Measurements from ENCODE around the gene PNPLA5. TPM values are rescaled to one million over a fixed set of nuclear protein-coding genes. Genes with fewer than 3 reads are reported as not detected.
"Not testable (repeated sequence)": the region's sequence is repeated elsewhere in the genome, so short reads cannot be mapped to it uniquely, and the experiment has no call there.

Gene PNPLA5
- total RNA-seq, 2 experiments from 2014 or later: not detected

- H3K4me3 Mint-ChIP-seq: no peak overlapping the region
- H3K4me1 Mint-ChIP-seq: peaks cover 3% of the 10 kb centered on the region
- H3K9me3 Mint-ChIP-seq (ENCODE audit: low read depth): no peaks in the 10 kb centered on the region
- H3K27ac Mint-ChIP-seq: no peak overlapping the region
- no peaks in the 10 kb centered on the region for H3K36me3 Mint-ChIP-seq
- CTCF ChIA-PET: no interaction called here
- ATAC-seq (no peak), DNase-seq (no peak)
- H3K27me3 Mint-ChIP-seq: peaks cover 18% of the 10 kb centered on the region
Measured at GRCh38 chr22:43919106-43919973, 27.5 kb upstream of the PNPLA5 start.

- Mint-ChIP-seq H3K27ac (no peak overlapping the region), H3K36me3 (no peaks in the 10 kb centered on the region), H3K4me1 (no peaks in the 10 kb centered on the region), H3K27me3 (peaks cover 15% of the 10 kb centered on the region), H3K4me3 (no peak overlapping the region), H3K9me3 (ENCODE audit: low read depth) (no peaks in the 10 kb centered on the region)
- DNase-seq (no peak), ATAC-seq (no peak)
- CTCF ChIA-PET: interaction anchor here (0.7 to 1.1 kb wide), 2 partner anchors 21 to 34 kb away, joined by 3 to 5 read pairs; no protein-coding TSS in a partner anchor
Measured at GRCh38 chr22:43917521-43917920, 25.7 kb upstream of the PNPLA5 start.

GRCh38 chr22:43911351-43911750 lies 19.5 kb upstream of the PNPLA5 start:
- peaks cover 13% of the 10 kb centered on the region for H3K27me3 Mint-ChIP-seq

DNA sequence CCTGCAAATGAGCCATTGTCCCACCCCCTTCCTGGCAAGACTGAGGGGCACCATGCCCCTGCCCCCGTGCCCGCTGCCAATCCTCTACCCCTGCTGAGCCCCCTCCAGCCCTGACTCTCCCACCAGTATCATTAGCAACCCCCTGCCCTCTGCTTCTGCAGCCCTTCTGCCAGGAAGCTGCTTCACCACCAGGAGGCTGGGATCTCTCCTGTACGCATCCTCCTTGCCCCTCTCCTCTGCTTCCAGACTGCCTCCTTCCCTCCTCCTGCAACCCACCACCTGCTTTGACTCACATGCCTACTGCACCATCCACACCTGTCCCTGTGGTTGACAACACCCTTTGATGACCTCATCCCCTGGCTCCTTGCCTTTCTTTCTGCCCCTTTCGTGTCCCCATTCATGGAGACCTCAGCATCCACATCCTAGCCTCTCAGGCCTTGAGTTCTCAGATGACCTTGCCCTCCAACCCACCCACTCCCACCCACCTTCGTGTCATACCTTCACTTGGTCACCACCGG lies 18.4 kb upstream of the PNPLA5 start:
- Mint-ChIP-seq H3K9me3 (ENCODE audit: low read depth) (no peaks in the 10 kb centered on the region), H3K36me3 (no peaks in the 10 kb centered on the region), H3K4me1 (no peaks in the 10 kb centered on the region), H3K27ac (no peak overlapping the region), H3K4me3 (no peak overlapping the region), H3K27me3 (peaks cover 13% of the 10 kb centered on the region)
- CTCF ChIA-PET: interaction anchor here (1.3 kb wide), 1 partner anchor 25 kb away, joined by 3 read pairs; no protein-coding TSS in a partner anchor
- ATAC-seq (no peak), DNase-seq (no peak)

More at GRCh38 chr22:43911351-43911750, 19.5 kb upstream of the PNPLA5 start:
- no peak for ATAC-seq
- Mint-ChIP-seq H3K4me3 (no peak overlapping the region), H3K4me1 (no peaks in the 10 kb centered on the region), H3K36me3 (no peaks in the 10 kb centered on the region), H3K27ac (no peak overlapping the region), H3K9me3 (ENCODE audit: low read depth) (no peaks in the 10 kb centered on the region)
- DNase-seq: no peak
- CTCF ChIA-PET: interaction anchor here (0.6 to 1.5 kb wide), 3 partner anchors 26 to 404 kb away, joined by 3 to 4 read pairs (median 4); no protein-coding TSS in a partner anchor

GRCh38 chr22:43909708-43910107 lies 17.9 kb upstream of the PNPLA5 start:
- CTCF ChIA-PET: no interaction called here
- Mint-ChIP-seq H3K9me3 (ENCODE audit: low read depth) (no peaks in the 10 kb centered on the region), H3K27me3 (peaks cover 13% of the 10 kb centered on the region), H3K4me3 (no peak overlapping the region), H3K4me1 (no peaks in the 10 kb centered on the region), H3K27ac (no peak overlapping the region), H3K36me3 (no peaks in the 10 kb centered on the region)
- DNase-seq (no peak), ATAC-seq (no peak)

DNA sequence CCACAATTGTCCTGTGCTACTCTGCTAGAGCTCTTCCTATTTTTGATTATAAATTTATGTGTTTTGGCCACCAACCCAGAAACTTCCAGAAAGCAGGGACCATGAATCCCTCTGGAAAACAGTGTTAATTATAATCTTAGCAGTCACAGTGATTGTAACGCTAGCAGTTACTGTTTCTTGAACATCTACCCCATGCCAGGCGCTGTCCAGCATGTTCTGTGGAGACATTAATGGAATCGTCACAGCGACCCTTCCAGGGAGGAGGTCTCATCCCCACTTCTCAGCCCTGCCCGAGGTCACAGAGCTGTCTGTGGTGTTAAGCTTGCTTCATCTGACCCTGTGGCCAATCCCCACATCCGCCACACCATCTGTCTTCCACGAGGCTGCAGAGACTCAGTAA lies 13.9 kb upstream of the PNPLA5 start:
- no peaks in the 10 kb centered on the region for H3K4me1 Mint-ChIP-seq
- H3K36me3 Mint-ChIP-seq: no peaks in the 10 kb centered on the region
- ATAC-seq (no peak), DNase-seq (no peak)
- CTCF ChIA-PET: interaction anchor here (0.9 to 1.7 kb wide), 2 partner anchors 21 to 23 kb away, joined by 3 to 4 read pairs; no protein-coding TSS in a partner anchor
- H3K4me3 Mint-ChIP-seq: no peak overlapping the region
- H3K27ac Mint-ChIP-seq: no peak overlapping the region
- H3K9me3 Mint-ChIP-seq (ENCODE audit: low read depth): no peaks in the 10 kb centered on the region
- H3K27me3 Mint-ChIP-seq: peaks cover 2% of the 10 kb centered on the region

DNA sequence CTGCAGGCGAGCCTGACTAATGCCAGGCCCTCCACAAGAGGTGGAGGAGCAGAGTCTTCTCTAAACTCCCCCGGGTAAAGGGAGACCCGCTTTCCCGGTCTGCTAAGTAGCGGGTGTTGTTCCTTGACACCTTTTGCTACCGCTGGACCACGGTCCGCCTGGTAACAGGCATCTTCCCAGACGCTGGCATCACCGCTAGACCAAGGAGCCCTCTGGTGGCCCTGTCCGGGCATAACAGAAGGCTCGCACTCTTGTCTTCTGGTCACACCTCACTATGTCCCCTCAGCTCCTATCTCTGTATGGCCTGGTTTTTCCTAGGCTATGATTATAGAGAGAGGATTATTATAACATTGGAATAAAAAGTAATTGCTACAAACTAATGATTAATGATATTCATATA lies 12.6 kb upstream of the PNPLA5 start:
- DNase-seq: peak; percentile 52
- not testable (repeated sequence) for H3K4me3 Mint-ChIP-seq; H3K36me3 Mint-ChIP-seq; ATAC-seq; H3K27ac Mint-ChIP-seq; H3K9me3 Mint-ChIP-seq (ENCODE audit: low read depth); H3K4me1 Mint-ChIP-seq; H3K27me3 Mint-ChIP-seq
- CTCF ChIA-PET: interaction anchor here (1.3 to 2.0 kb wide), 3 partner anchors 10 to 41 kb away, joined by 3 to 6 read pairs (median 4); no protein-coding TSS in a partner anchor

- CTCF ChIA-PET: interaction anchor here (1.3 to 2.0 kb wide), 4 partner anchors 9 to 43 kb away, joined by 3 to 6 read pairs (median 4); no protein-coding TSS in a partner anchor
- not testable (repeated sequence) for H3K27ac Mint-ChIP-seq
Measured at GRCh38 chr22:43903033-43903432, 11.2 kb upstream of the PNPLA5 start.

GRCh38 chr22:43901976-43902643 lies 10.3 kb upstream of the PNPLA5 start:
- Mint-ChIP-seq H3K36me3 (no peaks in the 10 kb centered on the region), H3K4me1 (no peaks in the 10 kb centered on the region)
- CTCF ChIA-PET: interaction anchor here (1.4 kb wide), 1 partner anchor 17 kb away, joined by 4 read pairs; no protein-coding TSS in a partner anchor

More at GRCh38 chr22:43903033-43903432, 11.2 kb upstream of the PNPLA5 start:
- not testable (repeated sequence) for DNase-seq; H3K9me3 Mint-ChIP-seq (ENCODE audit: low read depth); H3K36me3 Mint-ChIP-seq; H3K4me1 Mint-ChIP-seq; H3K4me3 Mint-ChIP-seq; ATAC-seq; H3K27me3 Mint-ChIP-seq

DNA sequence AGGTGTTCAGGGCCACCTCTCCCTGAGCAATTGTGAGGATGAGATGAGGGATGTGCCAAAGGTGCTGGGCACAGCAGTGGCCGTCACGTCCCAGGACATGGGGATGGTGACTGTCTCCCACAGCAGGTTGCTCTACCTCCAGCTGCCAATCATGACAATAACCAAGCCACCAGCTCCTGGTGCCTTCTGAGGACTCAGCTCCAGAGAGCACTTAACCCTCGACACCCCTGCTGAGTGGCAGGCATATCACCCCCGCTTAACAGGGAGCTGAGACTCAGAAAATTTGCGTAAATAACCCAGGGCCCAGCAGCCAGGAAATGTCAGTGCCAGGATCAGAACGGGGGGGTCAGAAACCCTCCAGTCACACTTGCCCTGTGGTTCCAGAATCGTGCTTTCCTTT lies 8.4 kb upstream of the PNPLA5 start:
- DNase-seq: no peak
- H3K27me3 Mint-ChIP-seq: peaks cover 4% of the 10 kb centered on the region
- no peak overlapping the region for H3K27ac Mint-ChIP-seq
- no peaks in the 10 kb centered on the region for H3K36me3 Mint-ChIP-seq
- CTCF ChIA-PET: interaction anchor here (1.4 to 2.1 kb wide), 4 partner anchors 15 to 93 kb away, joined by 3 to 7 read pairs (median 4); no protein-coding TSS in a partner anchor
- ATAC-seq: no peak
- H3K4me3 Mint-ChIP-seq: no peak overlapping the region
- no peaks in the 10 kb centered on the region for H3K9me3 Mint-ChIP-seq (ENCODE audit: low read depth)
- H3K4me1 Mint-ChIP-seq: no peaks in the 10 kb centered on the region

More at GRCh38 chr22:43901976-43902643, 10.3 kb upstream of the PNPLA5 start:
- H3K4me3 Mint-ChIP-seq: no peak overlapping the region
- H3K9me3 Mint-ChIP-seq (ENCODE audit: low read depth): no peaks in the 10 kb centered on the region
- DNase-seq (no peak), ATAC-seq (no peak)
- peaks cover 4% of the 10 kb centered on the region for H3K27me3 Mint-ChIP-seq
- H3K27ac Mint-ChIP-seq: no peak overlapping the region

DNA sequence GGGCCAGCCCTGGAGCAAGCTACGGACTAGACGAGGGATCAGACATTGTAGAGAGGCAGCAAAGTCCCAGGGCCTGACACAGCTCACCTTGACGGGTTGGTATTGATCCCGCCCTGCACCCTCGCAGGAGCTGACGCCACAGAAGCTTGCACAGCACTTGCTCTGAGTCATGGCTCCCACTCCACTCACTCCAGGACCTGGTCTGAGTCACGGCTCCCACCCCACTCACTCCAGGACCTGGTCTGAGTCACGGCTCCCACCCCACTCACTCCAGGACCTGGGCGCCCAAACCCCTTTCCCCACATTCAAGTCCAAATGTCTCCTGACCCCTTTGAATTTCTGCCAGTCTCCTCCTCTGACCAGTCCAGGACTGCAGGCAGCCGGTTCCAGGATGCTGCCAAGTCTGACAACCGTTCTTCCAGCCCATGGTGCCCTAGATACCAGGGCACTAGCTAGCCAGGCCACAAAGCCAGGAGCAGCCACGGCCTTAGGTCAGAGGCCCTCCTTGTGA lies 6.0 kb upstream of the PNPLA5 start:
- CTCF ChIA-PET: interaction anchor here (1.7 to 2.1 kb wide), 2 partner anchors 13 to 15 kb away, joined by 7 to 8 read pairs; no protein-coding TSS in a partner anchor
- peaks cover 13% of the 10 kb centered on the region for H3K27me3 Mint-ChIP-seq
- ATAC-seq (no peak), DNase-seq (no peak)
- H3K4me1 Mint-ChIP-seq: no peaks in the 10 kb centered on the region
- H3K4me3 Mint-ChIP-seq: no peak overlapping the region
- H3K27ac Mint-ChIP-seq: no peak overlapping the region
- no peaks in the 10 kb centered on the region for H3K36me3 Mint-ChIP-seq
- no peaks in the 10 kb centered on the region for H3K9me3 Mint-ChIP-seq (ENCODE audit: low read depth)

DNA sequence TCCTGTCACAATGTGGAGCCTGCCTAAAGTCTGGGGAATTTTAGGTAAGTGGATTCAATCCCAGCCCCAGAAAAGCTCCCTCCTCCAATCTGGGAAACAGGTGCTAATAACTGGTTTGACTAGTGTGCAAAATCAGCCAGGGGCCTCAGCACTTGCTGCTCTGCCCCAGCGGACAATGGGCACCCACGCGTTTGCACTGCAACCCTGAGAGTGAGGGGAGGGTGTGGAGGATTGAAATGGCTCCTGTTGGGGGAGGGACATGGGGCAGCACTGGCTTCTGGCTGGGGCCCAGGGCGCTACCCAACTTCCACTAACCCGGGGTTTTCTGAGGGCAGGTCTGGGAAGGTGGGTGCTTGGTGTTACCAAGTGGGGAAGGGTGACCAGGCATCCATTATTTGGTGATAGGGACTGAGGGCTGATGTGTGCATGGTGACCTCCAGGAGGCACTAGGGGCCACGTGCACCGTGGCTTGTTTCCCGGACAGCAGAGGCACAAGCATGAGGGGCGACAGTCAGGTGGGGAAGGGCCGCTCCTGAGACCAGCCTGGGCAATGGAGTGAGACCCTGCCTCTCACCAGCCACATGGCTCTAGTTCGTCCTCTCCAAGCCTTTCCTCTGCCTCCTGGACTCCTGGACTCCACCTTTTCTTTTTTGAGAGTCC lies 4.3 kb upstream of the PNPLA5 start:
- H3K4me1 Mint-ChIP-seq: no peaks in the 10 kb centered on the region
- H3K27me3 Mint-ChIP-seq: peaks cover 23% of the 10 kb centered on the region
- DNase-seq (no peak), ATAC-seq (no peak)
- H3K27ac Mint-ChIP-seq: no peak overlapping the region
- H3K36me3 Mint-ChIP-seq: no peaks in the 10 kb centered on the region
- H3K4me3 Mint-ChIP-seq: no peak overlapping the region
- H3K9me3 Mint-ChIP-seq (ENCODE audit: low read depth): no peaks in the 10 kb centered on the region
- CTCF ChIA-PET: interaction anchor here (0.6 kb wide), 1 partner anchor 21 kb away, joined by 5 read pairs; no protein-coding TSS in a partner anchor

Data from activated CD8-positive, alpha-beta memory T cell treated with anti-CD3 and anti-CD28 coated beads, Interleukin-2, amount 10 ng/mL, durations not matched to agents 7 days and 5 days (primary cell).